GM23338 (cell line): ENCODE measurements around the gene NCOA1. TPM values are rescaled to one million over a fixed set of nuclear protein-coding genes. Genes with fewer than 3 reads are reported as not detected.
A peak's percentile ranks its signal among the peaks of the same experiment; 100 is the strongest.

ENCODE experiments used
- ATAC-seq: fragments of 200-7000 bp; cut with Tn5 transposase; 3 replicates; pipeline ENCODE4 v1.9.1; 2020
- DNase-seq: peaks from one replicate; pipeline ENCODE4 v3.0.0-alpha.2; 2015; ENCODE audit warnings: low spot score
- H2AFZ ChIP-seq: fragments of 200-600 bp; sonication (generic); 2 replicates; pipeline ENCODE4 v1.8.0; 2016; ENCODE audit warnings: antibody characterized with exemption, mild to moderate bottlenecking, moderate library complexity
- H3F3A ChIP-seq: fragments of 200-600 bp; sonication (generic); replicated peaks from 2 replicates; pipeline ENCODE4 v1.8.0; 2017; ENCODE audit warnings: antibody characterized with exemption, mixed run types, low read depth
- H3K27ac ChIP-seq: fragments of 200-600 bp; sonication (generic); 2 replicates; pipeline ENCODE4 v1.6.1; 2016; ENCODE audit warnings: low read depth
- H3K27me3 ChIP-seq: fragments of 200-600 bp; sonication (generic); 2 replicates; pipeline ENCODE4 v1.8.0; 2016; ENCODE audit warnings: mild to moderate bottlenecking, mixed run types, moderate library complexity; ENCODE audit not compliant: insufficient read depth
- H3K36me3 ChIP-seq: fragments of 200-600 bp; sonication (generic); 2 replicates; pipeline ENCODE4 v1.8.0; 2016; ENCODE audit warnings: mild to moderate bottlenecking; ENCODE audit not compliant: insufficient read depth
- H3K4me1 ChIP-seq: fragments of 200-600 bp; sonication (generic); 2 replicates; pipeline ENCODE4 v1.8.0; 2016; ENCODE audit warnings: mild to moderate bottlenecking, moderate library complexity; ENCODE audit not compliant: insufficient read depth
- H3K4me2 ChIP-seq: fragments of 200-600 bp; sonication (generic); 2 replicates; pipeline ENCODE4 v1.7.1; 2017; ENCODE audit warnings: mixed run types
- H3K4me3 ChIP-seq: fragments of 200-600 bp; sonication (generic); 2 replicates; pipeline ENCODE4 v1.6.1; 2016; ENCODE audit warnings: mixed run types
- H3K79me2 ChIP-seq: fragments of 200-600 bp; sonication (generic); replicated peaks from 2 replicates; pipeline ENCODE4 v1.8.0; 2017; ENCODE audit warnings: mild to moderate bottlenecking; ENCODE audit not compliant: insufficient read depth
- H3K9me2 ChIP-seq: fragments of 200-600 bp; sonication (generic); 2 replicates; pipeline ENCODE4 v1.8.0; 2017; ENCODE audit not compliant: insufficient read depth
- H4K20me1 ChIP-seq: fragments of 200-600 bp; sonication (generic); replicated peaks from 2 replicates; pipeline ENCODE4 v1.8.0; 2017; ENCODE audit warnings: mild to moderate bottlenecking; ENCODE audit not compliant: insufficient read depth
- H3K27ac Mint-ChIP-seq: 2 replicates; pipeline ENCODE4 v1.8.0; 2020; ENCODE audit warnings: inconsistent platforms, mild to moderate bottlenecking, moderate library complexity, mixed read lengths
- H3K27me3 Mint-ChIP-seq: 3 replicates; pipeline ENCODE4 v1.8.0; 2022; ENCODE audit warnings: low read depth, mild to moderate bottlenecking, moderate library complexity, mixed read lengths, inconsistent platforms; ENCODE audit not compliant: insufficient read depth, poor library complexity
- H3K36me3 Mint-ChIP-seq: 3 replicates; pipeline ENCODE4 v1.8.0; 2021; ENCODE audit warnings: low read depth, mild to moderate bottlenecking, inconsistent platforms, moderate library complexity, mixed read lengths
- H3K4me1 Mint-ChIP-seq: 3 replicates; pipeline ENCODE4 v1.8.0; 2020; ENCODE audit warnings: mild to moderate bottlenecking, inconsistent platforms, mixed read lengths
- H3K4me3 Mint-ChIP-seq: 3 replicates; pipeline ENCODE4 v1.8.0; 2021; ENCODE audit warnings: moderate library complexity, mild to moderate bottlenecking, inconsistent platforms, mixed read lengths
- H3K9me3 Mint-ChIP-seq: 3 replicates; pipeline ENCODE4 v1.8.0; 2020; ENCODE audit warnings: moderate library complexity, mild to moderate bottlenecking, inconsistent platforms, mixed read lengths
- CREB1 ChIP-seq: fragments of 250-450 bp; sonication (Bioruptor Pico); IDR thresholded peaks from 2 replicates; pipeline ENCODE4 v1.5.0; 2020; ENCODE audit warnings: low read depth, mild to moderate bottlenecking, moderate library complexity
- CTCF ChIP-seq, 2 experiments: fragments of 200-600 bp in 1 of 2; sonication (generic) in 1 of 2; conservative IDR thresholded peaks; 2 replicates each; pipeline versions ENCODE4 v1.5.1 to v1.6.1; 2016 to 2017; ENCODE audit warnings: antibody characterized with exemption in 2 of 2, low read depth in 2 of 2, mild to moderate bottlenecking in 2 of 2, moderate library complexity in 1 of 2
- EZH2 ChIP-seq: fragments of 200-600 bp; sonication (generic); IDR thresholded peaks from one replicate; pipeline ENCODE4 v1.8.0; 2017; ENCODE audit warnings: antibody characterized with exemption, mild to moderate bottlenecking, low read depth; ENCODE audit not compliant: unreplicated experiment
- JUNB ChIP-seq: IDR thresholded peaks from one replicate; pipeline ENCODE4 v1.6.1; 2016; ENCODE audit warnings: antibody characterized with exemption; ENCODE audit not compliant: unreplicated experiment
- NANOG ChIP-seq: IDR thresholded peaks from 2 replicates; pipeline ENCODE4 v1.6.1; 2016; ENCODE audit warnings: antibody characterized with exemption, borderline replicate concordance
- POLR2AphosphoS5 ChIP-seq: IDR thresholded peaks from 2 replicates; pipeline ENCODE4 v1.6.1; 2016; ENCODE audit warnings: antibody characterized with exemption, low read depth
- ZNF462 ChIP-seq: fragments of 250-450 bp; sonication (Bioruptor Pico); IDR thresholded peaks from 2 replicates; pipeline ENCODE4 v1.5.0; 2020; ENCODE audit warnings: mild to moderate bottlenecking, moderate library complexity
- polyA plus RNA-seq: library from polyadenylated mRNA; unstranded; fragments of >200 nt; fragmentation: Nextera tagmentation; extraction: Ambion mirVana; gene quantifications from 2 replicates; pipeline ENCODE4 v1.2.1, GENCODE V29; 2016
- total RNA-seq: library from RNA; depleted of rRNA; stranded (reverse); fragments of >200 nt; shearing (Covaris generic); gene quantifications from 2 replicates; pipeline ENCODE4 v1.2.3, GENCODE V29; 2014

Gene NCOA1
- total and polyA plus RNA-seq, 2 experiments from 2014 or later: 7.1 to 15.1 TPM

GRCh38 chr2:24658531-24659202, 167.6 kb downstream of the NCOA1 start:
- Histone ChIP-seq H3K27ac (peak overlapping the region; percentile 12; the same call in 1 of the 2 replicates), H3K79me2 (no peaks in the 10 kb centered on the region), H3K4me3 (no peak overlapping the region), H3K36me3 (no peaks in the 10 kb centered on the region), H3K27me3 (no peaks in the 10 kb centered on the region), H3K4me2 (no peak overlapping the region), H3K4me1 (peaks cover 9% of the 10 kb centered on the region; the same call in 1 of the 2 replicates), H3F3A (no peaks in the 10 kb centered on the region), H4K20me1 (no peaks in the 10 kb centered on the region), H3K9me2 (no peaks in the 10 kb centered on the region), H2AFZ (no peak overlapping the region)
- H3K27me3 Mint-ChIP-seq: no peaks in the 10 kb centered on the region
- H3K4me3 Mint-ChIP-seq: no peak overlapping the region
- DNase-seq (no peak), ATAC-seq (no peak)
- peaks cover 8% of the 10 kb centered on the region; the same call in 2 of the 3 replicates for H3K4me1 Mint-ChIP-seq
- H3K36me3 Mint-ChIP-seq: no peaks in the 10 kb centered on the region
- no peaks in the 10 kb centered on the region for H3K9me3 Mint-ChIP-seq
- TF ChIP-seq ZNF462: no peak
- no peak for TF ChIP-seq CREB1 (CRISPR knock-in tag)
- no peak for TF ChIP-seq CTCF (conservative IDR thresholded peaks at IDR 0.05; ENCODE audit: low read depth in 2 of 2)
- no peak for TF ChIP-seq POLR2AphosphoS5
- TF ChIP-seq EZH2: no peak
- TF ChIP-seq JUNB: no peak
- no peak for TF ChIP-seq NANOG
- no peak overlapping the region for H3K27ac Mint-ChIP-seq
